Upper lobe of left lung (tissue), 4 donors: Measurements from ENCODE around the gene PSMD6.

Experiments used
- CTCF ChIP-seq, 6 experiments: fragments of 450-650 bp in 4 of 6; fragments of 200-600 bp in 2 of 6; sonication (generic) in 2 of 6; IDR thresholded peaks; one replicate each; pipeline ENCODE4 v1.5.1; 2016 to 2019; ENCODE audit warnings: antibody characterized with exemption in 6 of 6
- EP300 ChIP-seq, 4 donors: sonication (generic); formaldehyde crosslinking; IDR thresholded peaks; one replicate each; pipeline ENCODE4 v1.5.1; 2017; ENCODE audit warnings: antibody characterized with exemption in 4 of 4, control low read depth in 2 of 4
- POLR2A ChIP-seq, 4 donors: fragments of 450-650 bp; IDR thresholded peaks; one replicate each; pipeline ENCODE4 v1.5.1; 2016 to 2017; ENCODE audit warnings: antibody characterized with exemption in 4 of 4, mild to moderate bottlenecking in 2 of 4
- POLR2AphosphoS5 ChIP-seq, 2 donors: sonication (generic); formaldehyde crosslinking; IDR thresholded peaks; one replicate each; pipeline ENCODE4 v1.5.1; 2017; ENCODE audit warnings: antibody characterized with exemption in 2 of 2

DNA sequence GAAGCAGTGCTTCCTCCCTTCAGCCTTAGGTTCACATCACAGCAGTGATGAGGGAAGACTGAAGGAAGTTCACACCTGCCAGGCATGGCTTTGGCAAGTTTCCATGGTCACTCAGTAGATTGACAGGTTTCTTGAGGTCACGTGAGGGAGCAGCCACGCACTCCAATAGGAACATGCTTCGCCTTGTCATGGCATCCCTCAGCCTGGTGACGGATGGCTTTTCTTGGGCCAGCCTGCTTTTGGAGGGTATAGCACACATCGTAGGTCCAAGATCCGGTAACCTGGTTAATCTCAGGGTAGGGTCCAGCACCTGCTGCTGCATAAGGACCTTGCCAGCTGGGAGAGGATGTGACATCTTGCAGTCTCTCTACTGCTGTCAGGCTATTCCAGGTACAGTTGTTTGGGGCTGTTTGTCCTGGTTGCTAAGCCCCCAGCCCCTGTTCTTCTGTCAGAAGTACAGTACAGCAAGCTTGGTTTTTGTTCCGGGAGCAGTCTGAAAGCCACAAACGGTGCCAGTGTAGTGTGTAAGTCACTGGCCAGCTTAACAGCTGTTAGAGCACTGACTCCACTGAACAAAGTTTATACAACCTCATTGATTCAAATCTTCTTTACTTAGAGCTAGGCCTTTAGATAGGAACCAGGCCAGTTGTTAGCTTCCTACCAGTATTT is 42.3 kb downstream of the PSMD6 start:
- TF ChIP-seq EP300 (IDR thresholded peaks at IDR 0.05) (no peak), CTCF (IDR thresholded peaks at IDR 0.05) (no peak), POLR2A (IDR thresholded peaks at IDR 0.05) (no peak), POLR2AphosphoS5 (IDR thresholded peaks at IDR 0.05) (no peak)
